Midbrain (tissue), 1 donor: ENCODE measurements around the gene MRPL27.

Experiments used
- DNase-seq: peaks from one replicate; lab custom pipeline; 2025; lab: John Stamatoyannopoulos, UW

MRPL27 gene

DNA sequence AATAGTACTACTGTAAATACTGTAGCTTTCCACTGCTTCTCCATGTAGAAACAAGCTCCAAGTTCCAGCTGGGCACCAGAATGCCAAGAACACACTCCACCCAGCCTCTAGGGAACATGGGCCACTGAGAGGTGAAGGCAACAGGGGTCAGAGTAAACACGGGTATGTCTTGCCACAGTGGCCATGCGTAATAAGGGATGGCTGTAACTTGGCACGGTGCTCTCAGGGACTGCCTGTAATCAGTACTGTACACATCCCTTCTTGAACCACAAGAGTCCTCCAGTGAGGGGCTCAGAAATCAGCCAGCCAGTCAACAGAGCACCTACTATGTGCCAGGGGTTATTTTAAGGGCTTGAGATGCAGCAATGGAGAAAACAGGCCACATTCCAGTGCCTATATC is 13.5 kb upstream of the MRPL27 start:
- no peak for DNase-seq

DNA sequence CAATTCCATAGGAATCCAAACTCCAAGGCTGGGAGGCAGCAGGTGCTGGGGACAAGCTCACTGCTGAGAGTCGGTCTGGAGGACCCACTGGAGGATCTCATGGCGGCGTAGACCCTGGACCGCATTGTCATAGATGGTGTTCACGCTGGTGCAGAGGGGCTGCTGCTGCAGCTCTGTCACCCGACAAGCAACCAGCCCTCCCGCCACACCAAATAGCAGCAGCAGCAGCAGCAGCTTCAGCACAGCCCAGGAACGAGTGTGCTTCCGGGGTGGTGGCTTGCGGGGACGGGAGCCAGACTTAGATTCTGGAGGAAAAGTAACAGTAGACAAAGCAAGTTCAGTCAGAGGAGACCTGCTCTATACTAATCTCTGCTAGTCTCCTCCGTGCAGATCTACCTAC is 9.9 kb upstream of the MRPL27 start:
- DNase-seq = no peak

DNA sequence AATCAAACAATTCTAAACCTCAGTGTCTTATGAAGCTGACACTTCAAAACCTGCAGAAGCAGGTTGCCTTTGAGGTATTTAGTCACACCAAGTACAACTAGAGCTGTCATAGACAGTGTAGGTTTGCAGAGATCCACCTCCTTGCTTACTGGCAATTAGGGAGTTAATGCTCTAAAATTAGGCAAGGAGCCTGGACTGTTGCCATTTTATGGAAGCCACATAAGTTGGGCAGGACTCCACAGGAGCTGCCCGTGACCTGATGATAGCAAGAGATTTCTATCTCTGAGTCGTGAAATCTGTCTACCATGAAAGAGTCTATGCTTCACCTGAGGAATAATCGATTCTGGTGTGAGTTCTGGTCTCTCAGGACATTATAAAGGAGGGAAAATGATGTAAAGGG is 8.9 kb upstream of the MRPL27 start:
- no peak for DNase-seq

DNA sequence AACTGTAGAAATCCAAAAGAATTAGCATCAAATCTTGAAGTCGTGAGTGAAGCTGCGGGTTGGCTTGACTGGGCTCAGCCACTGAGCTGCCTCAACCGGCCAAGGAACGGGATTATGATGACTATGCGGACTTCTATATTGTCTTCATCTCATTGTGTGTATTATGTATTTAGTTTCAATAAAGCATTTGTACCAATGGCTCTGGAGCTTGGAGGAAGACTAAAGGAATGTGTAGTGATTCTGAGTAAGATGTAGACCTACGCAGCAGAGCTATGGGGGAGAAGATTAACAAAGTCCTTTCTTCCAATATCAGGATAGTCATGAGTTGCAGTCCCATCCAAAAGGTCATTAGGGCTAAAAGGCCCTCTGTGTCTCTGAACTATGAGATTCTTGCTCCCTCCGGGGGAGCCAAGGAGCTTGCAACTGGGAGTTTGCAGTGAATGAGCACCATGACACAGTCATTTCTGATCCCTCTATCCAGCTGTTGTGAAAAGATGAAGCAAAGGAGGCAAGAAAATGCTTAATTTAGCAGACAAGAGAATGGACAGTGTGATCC is 8.4 kb upstream of the MRPL27 start:
- no peak for DNase-seq

DNA sequence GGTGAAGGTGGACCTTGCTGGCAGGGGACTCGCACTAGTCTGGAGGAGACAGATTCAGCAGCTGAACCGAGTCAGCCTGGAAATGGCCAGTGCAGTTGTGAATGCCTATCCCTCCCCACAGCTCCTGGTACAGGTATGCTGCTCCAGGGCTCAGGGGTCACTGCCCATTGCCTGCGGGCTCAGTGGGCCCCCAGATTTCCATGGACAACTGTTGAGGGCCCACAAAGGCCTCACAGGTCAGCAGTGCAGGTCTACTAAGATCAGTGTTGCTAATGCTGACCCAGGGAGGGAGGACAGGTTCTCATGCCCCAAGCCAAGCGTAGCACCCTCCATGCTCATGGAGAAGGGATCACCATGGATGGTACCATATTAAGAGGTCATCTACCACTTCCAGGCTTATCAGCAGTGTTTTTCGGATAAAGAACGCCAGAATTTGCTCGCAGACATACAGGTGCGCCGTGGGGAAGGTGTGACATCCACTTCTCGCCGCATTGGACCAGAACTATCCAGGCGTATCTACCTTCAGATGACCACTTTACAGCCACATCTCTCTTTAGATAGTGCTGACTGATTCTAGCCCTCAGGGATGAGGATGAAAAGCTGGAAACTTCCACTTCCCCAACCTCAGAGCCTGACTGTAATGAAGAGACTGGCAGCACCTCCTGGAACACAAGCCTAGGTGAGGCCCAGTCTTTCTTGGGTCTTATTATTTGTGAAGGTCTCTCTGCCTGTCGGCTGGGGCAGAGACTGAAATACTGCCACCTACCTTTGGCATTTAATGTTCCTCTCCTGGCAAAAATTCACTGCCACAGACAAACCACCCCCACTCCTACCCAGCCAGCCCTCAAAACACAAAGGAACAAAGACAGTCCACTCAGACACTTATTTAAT is 7.6 kb upstream of the MRPL27 start:
- DNase-seq = no peak

DNA sequence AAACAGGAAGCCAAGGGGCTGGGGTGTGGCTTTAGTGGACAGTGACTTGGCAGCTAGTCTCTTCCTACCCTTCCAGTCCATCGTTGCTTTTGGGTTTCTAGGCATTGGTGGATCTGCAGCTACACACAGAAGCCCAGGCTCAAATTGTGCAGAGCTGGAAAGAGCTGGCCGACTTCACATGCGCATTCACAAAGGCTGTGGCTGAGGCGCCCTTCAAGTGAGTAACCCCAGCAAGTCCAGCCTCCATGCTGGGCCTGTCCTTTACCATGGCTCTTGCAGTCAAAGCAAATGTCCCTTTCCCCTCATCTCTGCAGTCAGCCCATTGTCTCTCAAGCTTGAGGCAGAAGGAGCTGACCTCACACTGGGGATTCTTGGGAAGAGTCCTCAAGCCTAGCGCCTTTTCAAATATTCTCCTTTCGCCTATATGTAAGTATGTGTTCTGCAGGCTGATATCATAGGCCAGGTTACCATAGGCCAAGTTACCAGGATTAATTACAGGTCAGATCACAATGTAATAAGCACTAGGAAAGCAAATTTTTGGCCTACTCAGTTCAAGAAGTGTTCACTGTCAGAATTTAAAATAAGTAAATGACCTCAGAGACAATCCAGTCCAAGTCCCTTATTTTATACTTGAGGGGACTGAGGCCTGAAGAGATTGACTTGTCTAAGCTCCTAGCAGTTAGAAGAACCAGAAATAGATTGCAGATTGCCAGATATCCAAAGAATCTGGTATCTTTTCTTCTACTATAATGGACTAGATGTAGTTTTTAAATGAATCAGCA is 6.6 kb upstream of the MRPL27 start:
- DNase-seq = no peak

DNA sequence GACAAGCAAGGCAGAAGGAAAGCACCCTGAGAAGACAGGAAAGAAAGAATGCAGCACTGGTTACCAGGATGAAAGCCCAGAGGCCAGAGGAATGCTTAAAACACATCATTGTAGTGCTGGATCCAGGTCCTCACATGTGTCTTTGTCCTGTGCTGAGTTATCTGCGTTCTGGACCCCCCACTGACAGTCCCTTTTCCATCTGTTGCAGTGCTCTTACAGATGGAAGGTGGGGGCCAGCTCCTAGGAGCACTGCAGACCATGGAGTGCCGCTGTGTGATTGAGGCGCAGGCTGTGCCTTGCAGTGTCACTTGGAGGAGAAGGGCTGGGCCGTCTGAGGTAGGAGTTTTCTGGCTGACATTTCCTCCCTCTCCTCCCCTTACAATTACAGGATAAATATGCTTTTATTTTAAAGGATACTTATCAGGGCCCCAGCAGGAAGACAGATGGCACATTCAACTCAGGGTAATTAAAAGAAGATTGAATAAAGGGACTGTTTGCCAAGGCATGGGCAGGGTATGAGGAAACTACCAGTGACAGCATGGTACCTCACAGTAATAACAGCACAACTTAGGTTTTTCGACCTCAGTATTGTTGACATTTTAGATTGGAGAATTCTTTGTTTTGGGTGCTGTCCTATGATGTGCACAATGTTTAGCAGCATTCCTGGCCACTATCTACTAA is 3.0 kb upstream of the MRPL27 start:
- no peak for DNase-seq

DNA sequence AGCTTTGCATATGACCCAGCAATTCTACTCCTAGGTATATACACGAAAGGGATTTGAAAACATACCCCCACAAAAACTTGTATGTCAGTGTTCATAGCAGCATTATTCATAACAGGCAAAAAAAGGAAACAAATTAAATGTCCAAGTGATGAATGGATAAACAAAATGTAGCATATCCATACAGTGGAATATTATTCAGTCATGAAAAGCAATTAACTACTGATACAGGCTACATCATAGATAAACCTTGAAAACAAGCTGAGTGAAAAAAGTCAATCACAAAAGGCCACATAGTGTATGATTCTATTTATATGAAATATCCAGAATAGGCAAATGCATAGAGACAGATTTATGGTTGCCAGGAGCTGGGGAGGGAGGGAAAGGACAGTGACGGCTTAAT is 721 bp upstream of the MRPL27 start:
- DNase-seq = no peak

DNA sequence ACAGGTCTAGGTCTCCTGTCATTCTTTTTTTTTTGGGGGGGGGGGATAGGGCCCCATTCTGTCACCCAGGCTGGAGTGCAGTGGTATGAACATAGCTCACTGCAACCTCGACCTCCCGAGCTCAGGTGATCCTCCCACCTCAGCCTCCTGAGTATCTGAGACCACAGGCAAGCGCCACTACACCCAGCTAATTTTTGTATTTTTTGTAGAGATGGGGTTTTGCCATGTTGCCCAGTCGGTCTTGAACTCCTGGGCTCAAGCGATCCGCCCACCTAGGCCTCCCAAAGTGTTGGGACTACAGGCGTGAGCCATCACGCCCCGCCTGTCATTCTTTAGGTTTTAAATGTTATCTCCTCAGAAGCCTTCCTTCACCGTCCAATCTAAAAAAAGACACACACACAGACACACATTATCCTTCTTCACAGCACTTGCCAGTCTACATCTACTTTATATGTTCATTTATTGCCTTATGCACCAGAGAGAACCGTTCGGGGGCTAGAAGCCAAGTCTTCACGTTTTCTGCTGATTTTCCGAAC is 694 bp downstream of the MRPL27 start:
- DNase-seq = no peak

DNA sequence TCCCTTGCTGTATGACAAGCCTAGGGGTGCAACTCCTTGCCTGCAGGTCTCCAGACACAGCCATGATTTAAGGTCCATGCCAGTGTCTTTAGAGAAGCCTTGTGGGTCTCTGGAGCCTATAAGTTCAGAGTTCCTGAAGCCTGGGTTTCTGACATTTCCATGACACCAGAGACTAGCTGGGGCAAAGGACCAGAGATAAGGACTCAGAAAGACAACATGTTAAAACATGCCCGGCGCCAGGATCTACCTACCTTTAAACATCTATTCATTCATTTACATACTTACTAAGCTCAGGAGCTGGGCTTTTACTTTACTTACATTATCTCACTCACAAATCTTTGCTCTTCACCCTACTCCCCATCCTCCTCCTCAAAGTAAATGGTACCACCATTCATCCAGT is 1.5 kb downstream of the MRPL27 start:
- DNase-seq = no peak

DNA sequence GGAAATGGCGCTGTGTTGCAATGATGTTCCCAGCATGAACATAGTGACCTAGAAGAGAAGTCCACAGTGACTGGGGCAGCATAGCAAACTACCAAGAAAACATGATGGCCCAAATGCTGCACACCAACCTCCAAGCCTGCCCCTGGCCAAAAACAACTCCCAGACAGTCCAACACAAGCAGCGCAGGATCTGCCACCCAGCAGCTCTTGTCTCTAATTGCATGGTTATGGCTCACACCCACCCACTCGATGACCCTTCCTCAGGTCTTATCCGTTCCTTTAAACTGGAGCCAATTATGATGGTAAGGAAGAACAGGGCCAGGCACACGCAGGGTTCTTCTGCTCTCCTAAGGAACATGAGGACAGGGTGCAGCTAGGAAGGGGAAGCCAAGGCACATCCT is 2.9 kb downstream of the MRPL27 start:
- no peak for DNase-seq

DNA sequence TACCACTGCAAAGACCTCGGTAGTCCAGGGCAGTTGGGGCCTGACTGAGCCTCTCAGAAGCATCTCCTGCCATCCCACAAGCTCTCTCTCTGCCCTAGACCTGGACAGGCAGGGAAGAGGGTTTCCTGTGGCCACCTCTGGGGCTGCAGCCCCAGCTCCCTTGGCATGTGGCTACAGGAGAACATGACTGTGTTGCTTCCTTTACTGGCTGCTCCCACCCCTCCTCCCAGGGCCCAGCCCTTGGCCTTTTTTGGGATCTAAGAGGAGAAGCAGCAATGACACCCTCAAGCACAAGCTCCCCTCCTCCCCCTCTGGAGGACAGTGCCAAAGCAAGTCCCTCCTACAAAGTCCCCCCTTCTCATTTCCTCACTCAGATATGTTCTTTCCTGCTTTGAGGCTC is 5.6 kb downstream of the MRPL27 start:
- no peak for DNase-seq

DNA sequence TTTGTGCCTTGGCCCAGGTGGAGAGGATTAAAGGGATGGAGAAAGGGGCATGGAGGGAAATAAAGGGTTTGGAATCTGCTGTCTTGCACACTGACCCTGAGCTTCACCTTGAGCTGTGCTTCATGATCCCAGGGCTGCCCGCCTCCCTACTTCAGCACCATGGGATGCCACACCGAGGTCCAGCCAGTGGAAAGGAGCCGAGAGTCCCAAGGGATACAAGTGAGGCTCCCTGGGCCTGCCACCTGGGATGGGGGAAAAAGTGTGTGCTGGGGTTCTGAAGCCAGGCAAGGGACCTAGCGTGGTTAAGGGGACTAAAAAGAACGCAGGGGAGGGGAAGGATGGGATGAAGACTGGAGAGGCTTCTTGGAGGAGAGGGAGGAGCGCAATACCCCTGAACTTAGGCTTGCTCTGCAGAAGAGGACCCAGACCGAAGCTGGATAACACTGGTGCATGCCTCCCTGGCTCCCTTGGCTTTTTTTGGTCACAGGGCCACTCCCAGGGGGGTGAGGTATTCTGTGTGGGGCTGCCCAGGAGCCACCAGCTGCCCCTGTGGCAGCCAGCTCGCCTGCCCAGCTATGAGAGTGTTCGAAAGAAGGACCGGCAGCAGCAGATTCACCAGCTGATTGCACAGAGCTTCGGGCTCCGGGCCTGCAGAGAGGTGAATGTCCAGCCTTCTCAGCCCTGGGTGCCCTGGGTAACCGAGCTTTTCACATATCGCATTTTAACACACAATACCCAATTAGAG is 7.2 kb downstream of the MRPL27 start:
- DNase-seq = no peak

DNA sequence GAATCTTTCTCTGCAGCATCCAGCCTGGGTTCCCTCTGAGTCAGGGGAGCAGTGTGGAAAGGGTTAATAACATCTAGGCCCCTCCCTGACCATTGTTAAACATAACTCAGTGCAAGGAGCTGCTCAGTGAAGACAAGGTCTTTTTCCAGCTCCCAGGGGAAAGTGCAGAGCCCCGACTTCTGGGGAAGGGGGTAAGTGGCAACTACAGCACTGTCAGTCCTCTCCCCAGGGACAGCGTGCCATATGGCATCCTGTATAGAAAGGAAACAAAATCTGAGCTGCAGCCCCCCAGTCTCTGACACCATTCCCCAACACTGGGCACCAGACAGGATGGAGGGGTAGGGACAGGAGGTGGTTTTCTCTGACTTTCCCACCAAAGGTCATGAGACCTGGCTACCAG is 7.8 kb downstream of the MRPL27 start:
- no peak for DNase-seq

DNA sequence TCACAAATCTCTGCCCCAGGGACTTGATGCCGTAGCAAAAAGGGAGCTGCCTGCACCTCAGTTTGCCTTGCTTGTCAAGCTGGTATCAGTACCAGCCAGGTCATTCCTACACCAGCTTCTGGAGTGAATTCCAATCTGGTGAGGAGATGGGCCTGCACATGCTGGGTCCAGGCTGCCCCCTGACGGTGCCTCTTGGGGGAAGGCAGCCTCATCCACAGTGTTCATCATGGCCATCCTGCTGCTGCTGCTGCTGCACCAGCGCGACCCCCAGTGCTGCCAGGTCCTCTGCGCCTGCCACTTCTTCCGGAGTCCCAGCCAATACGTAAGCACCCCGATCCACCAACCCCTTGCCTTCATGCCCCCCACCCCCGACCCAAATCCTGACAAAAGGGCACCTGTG is 8.3 kb downstream of the MRPL27 start:
- DNase-seq = no peak

DNA sequence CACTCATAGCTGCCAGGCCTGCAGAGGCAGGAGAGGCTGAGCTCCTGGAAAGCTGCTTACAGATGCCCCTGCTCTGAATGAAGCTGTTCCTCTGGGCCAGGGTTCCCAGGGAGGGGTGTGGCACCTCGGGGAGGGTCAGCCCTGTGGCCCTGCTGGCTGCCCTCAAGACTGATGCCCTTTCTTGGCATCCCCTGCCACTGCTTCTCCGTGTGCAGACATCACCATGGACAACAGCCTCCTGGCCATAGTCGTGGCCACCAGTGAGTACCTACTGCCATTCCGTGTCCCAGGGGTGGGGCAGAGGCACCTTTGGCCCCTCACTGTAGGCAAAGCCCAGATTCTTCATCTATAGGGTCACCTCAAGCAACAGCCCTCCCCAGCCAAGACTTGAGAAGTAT is 8.9 kb downstream of the MRPL27 start:
- no peak for DNase-seq

DNA sequence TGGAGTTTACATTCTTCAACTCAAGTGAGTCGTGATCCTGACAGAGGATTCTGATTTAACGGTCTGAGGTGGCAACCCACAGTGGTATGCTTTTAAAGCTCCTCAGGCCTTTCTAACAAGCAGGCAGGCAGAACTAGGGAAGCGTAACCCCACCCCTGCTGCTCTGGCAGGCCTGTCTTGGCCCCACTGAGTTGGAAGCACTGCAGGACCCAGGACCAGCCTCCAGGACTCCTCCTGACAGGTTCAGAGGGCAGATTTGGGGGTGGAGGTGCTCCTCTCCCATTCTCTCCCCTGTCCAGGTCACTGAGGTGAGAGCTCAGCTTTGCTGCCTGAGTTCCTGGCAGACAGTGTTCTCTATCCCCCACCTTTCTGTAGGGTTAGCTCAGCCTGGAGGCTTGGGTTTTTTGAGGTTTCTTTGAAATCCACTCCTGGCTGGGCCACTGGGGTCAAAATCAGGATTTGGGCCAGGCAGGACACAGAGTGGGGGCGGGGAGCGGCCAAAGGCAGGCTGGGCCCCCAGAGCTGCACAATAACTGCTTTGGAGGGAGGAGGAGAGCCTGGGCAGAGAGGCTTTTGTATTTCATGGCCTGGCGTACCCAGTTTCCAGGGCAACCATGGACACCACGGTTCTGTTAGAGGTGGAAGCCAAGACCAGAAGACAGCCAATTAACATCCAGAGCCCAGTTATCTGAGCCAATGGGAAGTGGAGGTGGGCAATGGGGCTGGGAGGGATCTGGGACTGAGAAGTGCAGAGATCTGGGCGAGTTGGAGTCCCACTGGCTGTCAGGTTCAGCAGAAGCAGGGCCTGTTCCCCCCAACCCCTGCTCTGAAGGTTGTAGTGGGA is 9.5 kb downstream of the MRPL27 start:
- DNase-seq = peak; percentile 86

DNA sequence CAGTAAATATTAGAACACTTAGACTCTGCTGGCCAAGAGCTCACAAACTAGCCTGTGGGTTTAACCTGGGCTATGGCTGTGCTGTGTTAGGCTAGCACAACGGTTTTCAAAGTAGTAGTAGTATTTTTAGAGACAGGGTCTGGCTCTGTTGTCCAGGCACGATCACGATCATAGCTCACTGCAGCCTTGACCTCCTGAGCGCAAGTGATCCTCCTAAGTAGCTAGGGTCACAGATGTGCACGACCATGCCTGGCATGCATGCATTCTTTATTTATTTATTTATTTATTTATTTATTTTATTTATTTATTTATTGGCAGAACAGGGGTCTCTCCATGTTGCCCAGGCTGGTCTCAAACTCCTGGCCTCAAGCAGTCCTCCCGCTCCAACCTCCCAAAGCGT is 10.3 kb downstream of the MRPL27 start:
- DNase-seq = no peak

DNA sequence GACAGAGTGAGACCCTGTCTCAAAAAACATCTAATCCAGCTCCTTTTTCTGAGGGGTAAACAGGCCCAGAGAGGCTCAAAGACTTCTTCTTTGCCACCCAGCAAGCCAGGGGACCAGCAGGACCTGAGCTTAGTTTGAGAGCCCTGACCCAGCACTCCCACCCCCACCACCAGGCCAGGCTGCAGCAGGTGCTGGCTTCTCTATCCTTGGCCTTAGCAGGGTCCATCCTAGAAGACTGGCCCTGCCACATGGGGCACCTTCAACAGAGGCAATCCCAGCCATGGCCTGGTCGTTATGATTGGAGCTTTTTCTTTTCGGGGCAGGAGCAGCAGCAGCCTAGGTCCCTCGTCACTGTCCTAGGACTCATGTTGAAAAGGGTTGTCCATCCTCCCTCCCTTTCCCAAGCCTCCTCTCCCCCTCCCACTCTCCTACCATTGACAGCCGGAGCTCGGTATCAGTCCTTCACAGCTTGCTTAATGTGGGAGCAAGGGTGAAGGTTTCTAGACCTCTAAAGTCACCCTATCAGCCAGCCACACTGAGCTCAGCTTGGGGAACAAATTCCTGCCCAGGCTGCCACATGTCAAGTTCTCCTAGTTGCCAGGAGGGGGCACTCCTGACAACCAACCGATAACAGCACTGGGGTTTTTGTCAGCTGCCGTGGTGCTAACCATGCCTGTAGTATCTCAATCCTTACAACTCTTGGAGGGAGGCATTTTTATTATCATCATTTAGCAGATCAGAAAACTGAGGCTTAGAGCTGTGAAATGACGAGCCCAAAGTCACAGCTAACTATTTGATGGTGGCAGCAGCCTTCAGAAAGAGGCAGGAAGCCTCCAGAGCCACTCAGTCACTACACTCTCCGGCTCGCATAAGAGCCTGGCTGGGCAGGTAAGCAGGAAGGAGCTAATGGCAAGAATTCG is 11.2 kb downstream of the MRPL27 start:
- peak; percentile 72 for DNase-seq
